ENCODE data around the gene ADAM12.

Gene ADAM12

GRCh38 chr10:126158133-126158892 is 230.0 kb downstream of the ADAM12 start:
- POLR2A ChIA-PET = no interaction called here
- DNase-seq (ENCODE audit: extremely low spot score) = no peak
- CTCF ChIA-PET = no interaction called here
- no peak for TF ChIP-seq CTBP1 (IDR thresholded peaks at IDR 0.05; ENCODE audit: borderline replicate concordance)
- TF ChIP-seq FOXK2 (IDR thresholded peaks at IDR 0.05) = no peak
- no peak for TF ChIP-seq ELF4 (IDR thresholded peaks at IDR 0.05)
- TF ChIP-seq TARDBP (IDR thresholded peaks at IDR 0.05) = no peak
- TF ChIP-seq BHLHE40 (IDR thresholded peaks at IDR 0.05; ENCODE audit: borderline replicate concordance) = no peak
- TF ChIP-seq SP1 (IDR thresholded peaks at IDR 0.05) = no peak
- no peak for TF ChIP-seq FOXM1 (IDR thresholded peaks at IDR 0.05; ENCODE audit: borderline replicate concordance)
- no peak for TF ChIP-seq ZNF384 (IDR thresholded peaks at IDR 0.05)
- TF ChIP-seq PKNOX1 (IDR thresholded peaks at IDR 0.05) = no peak
- TF ChIP-seq HDGF (IDR thresholded peaks at IDR 0.05; ENCODE audit: borderline replicate concordance) = no peak
- TF ChIP-seq FOXA1 (IDR thresholded peaks at IDR 0.05) = no peak
- no peak for TF ChIP-seq SUZ12 (IDR thresholded peaks at IDR 0.05)
- no peak for TF ChIP-seq ARNT (IDR thresholded peaks at IDR 0.05)
- TF ChIP-seq LEF1 (IDR thresholded peaks at IDR 0.05; ENCODE audit: borderline replicate concordance) = no peak

- POLR2A ChIA-PET = no interaction called here
- TF ChIP-seq FOXM1 (IDR thresholded peaks at IDR 0.05; ENCODE audit: borderline replicate concordance) (no peak), HDGF (IDR thresholded peaks at IDR 0.05; ENCODE audit: borderline replicate concordance) (no peak)
Observed at GRCh38 chr10:126157189-126157588, 231.1 kb downstream of the ADAM12 start.

DNA sequence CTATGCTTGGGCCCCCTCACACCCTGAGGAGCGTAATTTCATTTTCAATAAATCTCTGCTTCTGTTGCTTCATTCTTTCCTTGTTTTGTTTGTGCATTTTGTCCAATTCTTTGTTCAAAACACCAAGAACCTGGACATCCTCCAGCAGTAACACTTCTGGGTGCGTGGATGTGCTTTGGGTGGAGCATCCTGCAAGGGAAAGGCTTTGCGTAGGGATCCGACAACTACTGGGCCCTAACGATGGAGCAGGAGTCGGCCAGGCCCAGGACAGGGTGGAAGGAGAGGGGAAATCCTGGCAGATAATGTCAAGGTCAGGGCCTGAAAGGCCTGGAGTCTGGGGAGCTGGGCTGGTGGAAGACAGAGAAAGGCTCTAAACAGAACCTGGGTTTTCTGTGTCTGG is 231.8 kb downstream of the ADAM12 start:
- no peak for TF ChIP-seq NFRKB (IDR thresholded peaks at IDR 0.05)
- TF ChIP-seq FOXA1 (IDR thresholded peaks at IDR 0.05) = no peak
- no peak for TF ChIP-seq PKNOX1 (IDR thresholded peaks at IDR 0.05)
- TF ChIP-seq FOXK2 (IDR thresholded peaks at IDR 0.05) = no peak
- TF ChIP-seq ELF4 (IDR thresholded peaks at IDR 0.05) = no peak
- no peak for TF ChIP-seq LEF1 (IDR thresholded peaks at IDR 0.05; ENCODE audit: borderline replicate concordance)
- TF ChIP-seq BHLHE40 (IDR thresholded peaks at IDR 0.05; ENCODE audit: borderline replicate concordance) = no peak
- TF ChIP-seq L3MBTL2 (conservative IDR thresholded peaks at IDR 0.05) = no peak
- TF ChIP-seq SUZ12 (IDR thresholded peaks at IDR 0.05) = no peak
- no peak for TF ChIP-seq ZNF384 (IDR thresholded peaks at IDR 0.05)
- TF ChIP-seq SP1 (IDR thresholded peaks at IDR 0.05) = no peak
- TF ChIP-seq FOXM1 (IDR thresholded peaks at IDR 0.05; ENCODE audit: borderline replicate concordance) = no peak
- no peak for TF ChIP-seq HDGF (IDR thresholded peaks at IDR 0.05; ENCODE audit: borderline replicate concordance)
- no peak for TF ChIP-seq TARDBP (IDR thresholded peaks at IDR 0.05)
- no peak for TF ChIP-seq ARNT (IDR thresholded peaks at IDR 0.05)
- no peak for TF ChIP-seq CTBP1 (IDR thresholded peaks at IDR 0.05; ENCODE audit: borderline replicate concordance)
- POLR2A ChIA-PET = no interaction called here
- CTCF ChIA-PET = interaction anchor here (0.6 kb wide), 1 partner anchor 286 kb away, joined by 3 read pairs; no protein-coding TSS in a partner anchor
- no peak for DNase-seq (ENCODE audit: extremely low spot score)

More at GRCh38 chr10:126157189-126157588, 231.1 kb downstream of the ADAM12 start:
- CTCF ChIA-PET = no interaction called here
- DNase-seq (ENCODE audit: extremely low spot score) = no peak

- TF ChIP-seq NFRKB (IDR thresholded peaks at IDR 0.05) = no peak
- no peak for TF ChIP-seq HDGF (IDR thresholded peaks at IDR 0.05; ENCODE audit: borderline replicate concordance)
- no peak for TF ChIP-seq ZNF384 (IDR thresholded peaks at IDR 0.05)
- TF ChIP-seq PKNOX1 (IDR thresholded peaks at IDR 0.05) = no peak
- no peak for TF ChIP-seq L3MBTL2 (conservative IDR thresholded peaks at IDR 0.05)
- no peak for TF ChIP-seq FOXM1 (IDR thresholded peaks at IDR 0.05; ENCODE audit: borderline replicate concordance)
- TF ChIP-seq SUZ12 (IDR thresholded peaks at IDR 0.05) = no peak
- no peak for TF ChIP-seq ARNT (IDR thresholded peaks at IDR 0.05)
- no peak for TF ChIP-seq BHLHE40 (IDR thresholded peaks at IDR 0.05; ENCODE audit: borderline replicate concordance)
- no peak for TF ChIP-seq FOXA1 (IDR thresholded peaks at IDR 0.05)
- TF ChIP-seq CTBP1 (IDR thresholded peaks at IDR 0.05; ENCODE audit: borderline replicate concordance) = no peak
- no peak for TF ChIP-seq LEF1 (IDR thresholded peaks at IDR 0.05; ENCODE audit: borderline replicate concordance)
- TF ChIP-seq ELF4 (IDR thresholded peaks at IDR 0.05) = no peak
- no peak for DNase-seq (ENCODE audit: extremely low spot score)
- CTCF ChIA-PET = interaction anchor here (0.6 kb wide), 1 partner anchor 285 kb away, joined by 3 read pairs; no protein-coding TSS in a partner anchor
- POLR2A ChIA-PET = no interaction called here
Observed at GRCh38 chr10:126156012-126156411, 232.3 kb downstream of the ADAM12 start.

DNA sequence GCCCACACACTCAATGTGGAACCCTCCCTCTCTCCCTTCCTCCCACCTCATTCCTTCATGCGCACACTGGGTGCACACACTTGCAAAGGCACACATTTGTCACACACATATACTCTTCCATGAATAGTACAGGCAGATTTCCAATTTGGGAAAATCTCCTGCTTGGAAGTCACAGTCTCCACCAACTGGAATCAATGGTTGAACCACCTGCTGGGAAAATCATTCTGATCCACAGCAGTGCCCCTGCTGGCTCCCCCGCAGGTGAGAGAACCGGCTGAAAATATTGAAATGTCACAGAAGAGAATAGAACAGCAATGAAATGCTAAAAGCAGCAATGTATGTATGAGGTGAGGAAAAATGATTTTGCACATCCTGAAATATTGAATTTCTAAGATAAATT is 232.7 kb downstream of the ADAM12 start:
- POLR2A ChIA-PET = no interaction called here
- no peak for TF ChIP-seq ARNT (IDR thresholded peaks at IDR 0.05)
- no peak for TF ChIP-seq HDGF (IDR thresholded peaks at IDR 0.05; ENCODE audit: borderline replicate concordance)
- no peak for TF ChIP-seq L3MBTL2 (conservative IDR thresholded peaks at IDR 0.05)
- TF ChIP-seq ZNF384 (IDR thresholded peaks at IDR 0.05) = no peak
- TF ChIP-seq SP1 (IDR thresholded peaks at IDR 0.05) = no peak
- TF ChIP-seq NFRKB (IDR thresholded peaks at IDR 0.05) = no peak
- no peak for TF ChIP-seq TARDBP (IDR thresholded peaks at IDR 0.05)
- TF ChIP-seq ELF4 (IDR thresholded peaks at IDR 0.05) = no peak
- no peak for TF ChIP-seq FOXM1 (IDR thresholded peaks at IDR 0.05; ENCODE audit: borderline replicate concordance)
- TF ChIP-seq FOXK2 (IDR thresholded peaks at IDR 0.05) = no peak
- TF ChIP-seq BHLHE40 (IDR thresholded peaks at IDR 0.05; ENCODE audit: borderline replicate concordance) = no peak
- TF ChIP-seq CTBP1 (IDR thresholded peaks at IDR 0.05; ENCODE audit: borderline replicate concordance) = no peak
- TF ChIP-seq SUZ12 (IDR thresholded peaks at IDR 0.05) = no peak
- no peak for TF ChIP-seq PKNOX1 (IDR thresholded peaks at IDR 0.05)
- no peak for TF ChIP-seq FOXA1 (IDR thresholded peaks at IDR 0.05)
- no peak for TF ChIP-seq LEF1 (IDR thresholded peaks at IDR 0.05; ENCODE audit: borderline replicate concordance)
- DNase-seq (ENCODE audit: extremely low spot score) = no peak
- CTCF ChIA-PET = no interaction called here
